HEK293 (cell line): ENCODE data around the gene DUSP19.

Source experiments
- CTCF ChIA-PET: fragments of 350-600 bp; formaldehyde crosslinking; extraction: SDS; loops from one replicate; lab custom pipeline; 2021; ENCODE audit warnings: antibody characterized with exemption; lab: Yijun Ruan, JAX
- POLR2A ChIA-PET: fragments of 300-600 bp; formaldehyde crosslinking; extraction: SDS; loops from one replicate; lab custom pipeline; 2020; ENCODE audit warnings: antibody characterized with exemption, inconsistent platforms; lab: Yijun Ruan, JAX
- H3K27ac ChIP-seq: fragments of 200-500 bp; sonication (Bioruptor generic); 2 replicates; pipeline ENCODE4 v1.5.1; 2014; ENCODE audit warnings: low read depth, low read length, control low read depth, inconsistent platforms; ENCODE audit errors: extremely low read depth
- H3K36me3 ChIP-seq, 2 experiments: fragments of 200-500 bp in 1 of 2; sonication (Bioruptor generic) in 1 of 2; 1 replicate in 1 of 2; 2 replicates in 1 of 2; pipeline ENCODE4 v1.5.1; 2014 to 2017; ENCODE audit warnings: inconsistent platforms in 2 of 2, low read length in 2 of 2; ENCODE audit not compliant: control insufficient read depth in 2 of 2, insufficient read depth in 1 of 2
- H3K4me1 ChIP-seq: fragments of 200-500 bp; sonication (Bioruptor generic); 2 replicates; pipeline ENCODE4 v1.5.1; 2014; ENCODE audit warnings: mild to moderate bottlenecking, low read length, inconsistent platforms; ENCODE audit not compliant: control insufficient read depth, insufficient read depth
- H3K4me3 ChIP-seq: 2 replicates; pipeline ENCODE4 v1.5.1; 2011; ENCODE audit warnings: low read depth, mild to moderate bottlenecking, control low read depth, low read length, moderate library complexity
- H3K9me3 ChIP-seq: fragments of 200-500 bp; sonication (Bioruptor generic); 2 replicates; pipeline ENCODE4 v1.5.1; 2014; ENCODE audit warnings: low read depth, low read length, inconsistent platforms; ENCODE audit not compliant: control insufficient read depth, insufficient read depth
- GLI2 ChIP-seq: fragments of 450-650 bp; formaldehyde crosslinking; IDR thresholded peaks from 2 replicates; pipeline ENCODE4; 2017; ENCODE audit warnings: missing biosample characterization, missing genetic modification characterization, low read depth, borderline replicate concordance
- PRDM1 ChIP-seq: fragments of 450-650 bp; formaldehyde crosslinking; IDR thresholded peaks from 2 replicates; pipeline ENCODE4; 2016; ENCODE audit warnings: missing biosample characterization, missing genetic modification characterization
- PRDM6 ChIP-seq: fragments of 450-650 bp; formaldehyde crosslinking; IDR thresholded peaks from 2 replicates; pipeline ENCODE4 v1.5.1; 2017; ENCODE audit warnings: missing biosample characterization, missing genetic modification characterization
- REPIN1 ChIP-seq: fragments of 450-650 bp; formaldehyde crosslinking; IDR thresholded peaks from 2 replicates; pipeline ENCODE4 v1.5.1; 2017; ENCODE audit warnings: missing biosample characterization, missing genetic modification characterization, low read depth
- YY1 ChIP-seq: fragments of 450-650 bp; formaldehyde crosslinking; IDR thresholded peaks from 2 replicates; pipeline ENCODE4 v1.5.1; 2018; ENCODE audit warnings: missing biosample characterization, missing genetic modification characterization
- ZBTB21 ChIP-seq: fragments of 450-650 bp; formaldehyde crosslinking; IDR thresholded peaks from 2 replicates; pipeline ENCODE4 v1.5.1; 2017; ENCODE audit warnings: missing biosample characterization, missing genetic modification characterization
- ZNF16 ChIP-seq: fragments of 450-650 bp; formaldehyde crosslinking; IDR thresholded peaks from 2 replicates; pipeline ENCODE4 v1.5.1; 2016; ENCODE audit warnings: low read depth, missing biosample characterization, missing genetic modification characterization
- ZNF174 ChIP-seq: fragments of 450-650 bp; formaldehyde crosslinking; IDR thresholded peaks from 2 replicates; pipeline ENCODE4 v1.5.0; 2017; ENCODE audit warnings: missing biosample characterization, mild to moderate bottlenecking, missing genetic modification characterization
- ZNF175 ChIP-seq: fragments of 450-650 bp; formaldehyde crosslinking; IDR thresholded peaks from 2 replicates; pipeline ENCODE4 v1.5.1; 2016; ENCODE audit warnings: missing biosample characterization, missing genetic modification characterization
- ZNF324 ChIP-seq: fragments of 450-650 bp; formaldehyde crosslinking; IDR thresholded peaks from 2 replicates; pipeline ENCODE4 v1.5.1; 2016; ENCODE audit warnings: missing biosample characterization, missing genetic modification characterization
- ZNF473 ChIP-seq: fragments of 450-650 bp; formaldehyde crosslinking; IDR thresholded peaks from 2 replicates; pipeline ENCODE4 v1.5.1; 2017; ENCODE audit warnings: missing biosample characterization, missing genetic modification characterization
- ZNF518A ChIP-seq: fragments of 450-650 bp; formaldehyde crosslinking; conservative IDR thresholded peaks from 2 replicates; pipeline ENCODE4 v1.5.1; 2016; ENCODE audit warnings: low read depth, missing biosample characterization, missing genetic modification characterization
- ZNF530 ChIP-seq: fragments of 450-650 bp; formaldehyde crosslinking; IDR thresholded peaks from 2 replicates; pipeline ENCODE4 v1.5.1; 2016; ENCODE audit warnings: low read depth, missing biosample characterization, missing genetic modification characterization
- ZNF791 ChIP-seq: fragments of 450-650 bp; formaldehyde crosslinking; IDR thresholded peaks from 2 replicates; pipeline ENCODE4 v1.5.1; 2016; ENCODE audit warnings: missing biosample characterization, missing genetic modification characterization

Gene DUSP19

GRCh38 chr2:183033951-183034350 lies 44.6 kb upstream of the DUSP19 start:
- Histone ChIP-seq H3K36me3 (no peaks in the 10 kb centered on the region), H3K4me1 (peaks cover 11% of the 10 kb centered on the region; the same call in 1 of the 2 replicates), H3K4me3 (no peak overlapping the region), H3K9me3 (no peaks in the 10 kb centered on the region), H3K27ac (no peak overlapping the region)
- CTCF ChIA-PET: interaction anchor here (1.2 kb wide), 1 partner anchor 35 kb away, joined by 3 read pairs; no protein-coding TSS in a partner anchor
- POLR2A ChIA-PET: no interaction called here
- TF ChIP-seq PRDM6 (tag by site-specific recombination): peak; percentile 49
- no peak for TF ChIP-seq ZBTB21 (tag by site-specific recombination)
- TF ChIP-seq PRDM1 (tag by site-specific recombination): peak; percentile 45; the same call in 1 of the 2 replicates

GRCh38 chr2:183034806-183035205 lies 43.7 kb upstream of the DUSP19 start:
- ChIA-PET CTCF (no interaction called here), POLR2A (no interaction called here)
- peaks cover 11% of the 10 kb centered on the region; the same call in 1 of the 2 replicates for H3K4me1 ChIP-seq
- no peak overlapping the region for H3K27ac ChIP-seq
- no peak overlapping the region for H3K4me3 ChIP-seq
- no peak for TF ChIP-seq ZNF518A (tag by site-specific recombination)
- 0 out of 2 replicates have a peak, but pooled peaks have one; percentile 19 for TF ChIP-seq PRDM1 (tag by site-specific recombination)
- no peaks in the 10 kb centered on the region for H3K36me3 ChIP-seq
- H3K9me3 ChIP-seq: no peaks in the 10 kb centered on the region

- TF ChIP-seq ZNF16 (no peak), PRDM6 (tag by site-specific recombination) (peak; percentile 35; the same call in 1 of the 2 replicates)
- peaks cover 11% of the 10 kb centered on the region; the same call in 1 of the 2 replicates for H3K4me1 ChIP-seq
- no peak overlapping the region for H3K27ac ChIP-seq
- H3K9me3 ChIP-seq: no peaks in the 10 kb centered on the region
- CTCF ChIA-PET: no interaction called here
- no peaks in the 10 kb centered on the region for H3K36me3 ChIP-seq
- POLR2A ChIA-PET: no interaction called here
- peak overlapping the region; percentile 91 for H3K4me3 ChIP-seq
Measured at GRCh38 chr2:183035298-183035953, 43.1 kb upstream of the DUSP19 start.

- Histone ChIP-seq H3K36me3 (no peaks in the 10 kb centered on the region), H3K4me1 (peaks cover 11% of the 10 kb centered on the region; the same call in 1 of the 2 replicates), H3K27ac (no peak overlapping the region), H3K9me3 (no peaks in the 10 kb centered on the region), H3K4me3 (peak overlapping the region; percentile 91)
- ChIA-PET CTCF (interaction anchor here (0.6 kb wide), 1 partner anchor 247 kb away, joined by 3 read pairs; no protein-coding TSS in a partner anchor), POLR2A (no interaction called here)
- TF ChIP-seq ZNF174 (no peak), YY1 (tag by site-specific recombination) (no peak), ZNF791 (tag by site-specific recombination) (no peak), REPIN1 (tag by site-specific recombination) (no peak), ZNF530 (no peak), ZNF473 (tag by site-specific recombination) (no peak), GLI2 (tag by site-specific recombination) (no peak), ZBTB21 (tag by site-specific recombination) (no peak), ZNF175 (tag by site-specific recombination) (no peak), ZNF324 (tag by site-specific recombination) (no peak), PRDM1 (tag by site-specific recombination) (peak; percentile 70; the same call in 1 of the 2 replicates)
Measured at GRCh38 chr2:183035954-183036669, 42.4 kb upstream of the DUSP19 start.
